GM19035 (cell line): ENCODE data around the gene SLC25A52.
"Not testable (repeated sequence)": the region's sequence is repeated elsewhere in the genome, so short reads cannot be mapped to it uniquely, and the experiment has no call there.

Experiments used
- ATAC-seq: cut with Tn5 transposase; IDR thresholded peaks from one replicate; pipeline ENCODE4 v1.9.1; 2021; ENCODE audit not compliant: unreplicated experiment

The SLC25A52 gene, protein sequence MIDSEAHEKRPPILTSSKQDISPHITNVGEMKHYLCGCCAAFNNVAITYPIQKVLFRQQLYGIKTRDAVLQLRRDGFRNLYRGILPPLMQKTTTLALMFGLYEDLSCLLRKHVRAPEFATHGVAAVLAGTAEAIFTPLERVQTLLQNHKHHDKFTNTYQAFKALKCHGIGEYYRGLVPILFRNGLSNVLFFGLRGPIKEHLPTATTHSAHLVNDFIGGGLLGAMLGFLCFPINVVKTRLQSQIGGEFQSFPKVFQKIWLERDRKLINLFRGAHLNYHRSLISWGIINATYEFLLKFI

GRCh38 chr18:31760695-31761094 is at the start of gene SLC25A52:
TSS of gene SLC25A52 (minus strand) at chr18:31760880. CDS start at chr18:31760661, 219 bp downstream.
- ATAC-seq, result no peak

- ATAC-seq, result not testable (repeated sequence)
These were observed 48.4 kb upstream of the SLC25A52 start for GRCh38 chr18:31809049-31809448.

DNA sequence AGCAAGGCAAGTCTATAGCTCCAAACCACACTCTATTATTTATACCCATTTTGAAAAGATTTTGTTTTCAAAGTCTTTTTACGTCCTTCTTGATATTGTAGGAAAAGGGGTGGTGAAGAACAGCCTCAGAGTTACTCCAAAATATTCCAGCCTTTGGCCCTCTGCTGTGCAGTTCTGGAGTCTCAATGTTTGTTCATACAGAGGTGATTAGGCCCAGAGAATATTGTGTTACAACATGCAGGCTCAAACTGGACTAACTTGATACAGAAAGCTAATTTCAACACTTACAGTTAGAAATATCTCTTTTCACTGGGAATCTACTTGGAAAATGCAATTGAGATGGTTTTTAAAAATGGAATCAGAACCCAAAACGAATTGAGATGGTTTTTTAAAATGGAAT is 40.4 kb upstream of the SLC25A52 start:
- ATAC-seq, result no peak

DNA sequence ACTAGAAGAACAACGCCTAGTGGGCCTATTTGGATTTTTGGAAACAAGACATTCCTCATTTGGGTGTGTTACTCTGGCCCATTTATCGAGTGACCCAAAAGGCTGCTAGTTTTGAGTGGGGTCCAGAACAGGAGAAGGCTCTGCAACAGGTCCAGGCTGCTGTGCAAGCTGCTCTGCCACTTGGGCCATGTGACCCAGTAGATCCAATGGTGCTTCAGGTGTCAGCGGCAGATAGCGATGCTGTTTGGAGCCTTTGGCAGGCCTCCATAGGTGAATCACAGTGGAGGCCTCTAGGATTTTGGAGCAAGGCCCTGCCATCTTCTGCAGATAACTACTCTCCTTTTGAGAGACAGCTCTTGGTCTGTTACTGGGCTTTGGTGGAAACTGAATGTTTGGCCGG is 38.6 kb upstream of the SLC25A52 start:
- ATAC-seq, result not testable (repeated sequence)

DNA sequence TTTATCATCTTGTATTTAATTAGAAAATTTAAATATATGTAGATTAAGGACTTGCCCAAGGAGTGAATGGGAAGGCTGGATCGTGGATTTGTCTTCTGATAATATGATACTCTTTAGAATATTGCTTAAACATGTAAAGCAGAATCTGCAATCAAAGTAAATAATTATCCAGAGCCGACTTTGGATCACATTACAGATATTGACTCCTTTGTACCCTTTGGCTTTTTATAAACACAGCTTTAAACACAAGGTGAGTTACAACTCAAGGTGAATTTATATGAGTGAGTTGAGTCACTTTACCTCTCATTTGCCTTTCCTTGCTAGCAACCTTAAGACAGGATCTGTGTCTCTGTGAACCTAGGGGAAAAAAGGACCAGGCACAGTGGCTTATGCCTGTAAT is 37.7 kb upstream of the SLC25A52 start:
- ATAC-seq, result no peak

DNA sequence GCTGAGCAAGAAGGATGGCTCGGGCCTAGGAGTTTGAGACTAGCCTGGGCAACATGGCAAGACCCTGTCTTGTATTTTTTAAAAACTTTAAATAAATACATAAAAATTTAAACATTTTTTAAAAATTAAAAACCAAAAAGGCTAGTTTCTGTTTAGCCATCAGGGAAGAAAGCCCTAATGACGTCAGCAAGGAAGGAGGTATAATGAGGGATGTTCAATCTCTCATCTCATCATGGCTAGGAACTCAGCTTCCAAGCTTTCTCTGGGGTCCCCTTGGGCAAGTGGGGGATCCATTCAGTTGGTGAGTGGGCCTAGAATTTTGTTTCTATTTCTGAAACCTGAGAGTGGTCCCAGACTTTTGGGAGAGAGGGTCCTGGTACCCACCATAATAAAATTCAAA is 35.1 kb upstream of the SLC25A52 start:
- ATAC-seq, result no peak

DNA sequence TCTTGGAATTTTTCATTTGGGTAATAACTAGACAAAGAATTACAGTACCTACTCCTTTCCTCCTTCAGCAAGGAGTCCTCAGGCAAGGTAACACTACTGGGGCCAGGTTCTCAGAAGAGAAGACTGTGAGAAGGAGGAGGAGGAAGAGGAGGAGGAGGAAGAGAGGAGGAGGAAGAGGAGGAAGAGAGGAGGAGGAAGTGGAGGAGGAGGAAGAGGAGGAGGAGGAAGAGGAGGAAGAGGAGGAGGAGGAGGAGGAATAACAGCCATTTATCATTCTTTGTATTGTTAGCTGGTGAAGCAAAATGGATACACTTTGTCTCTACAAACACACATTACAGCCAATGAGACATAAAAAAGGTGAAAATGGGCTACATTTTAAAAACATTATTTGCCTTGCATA is 32.9 kb upstream of the SLC25A52 start:
- no peak for ATAC-seq

DNA sequence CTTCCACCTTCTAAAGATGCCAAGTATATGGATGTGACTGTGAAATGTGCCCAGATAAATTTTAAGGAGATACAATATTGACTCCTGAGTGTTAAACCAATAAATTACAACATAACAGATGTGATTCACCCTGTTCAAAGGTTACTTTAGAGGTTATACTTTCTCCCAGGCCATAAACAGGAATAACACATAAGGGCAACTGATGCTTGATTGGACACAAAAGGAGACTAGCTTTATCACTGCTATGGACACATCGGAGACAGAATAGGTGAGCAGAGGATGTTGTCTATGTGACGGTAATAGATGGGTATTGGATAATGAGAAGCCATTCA is 31.9 kb upstream of the SLC25A52 start:
- no peak for ATAC-seq

DNA sequence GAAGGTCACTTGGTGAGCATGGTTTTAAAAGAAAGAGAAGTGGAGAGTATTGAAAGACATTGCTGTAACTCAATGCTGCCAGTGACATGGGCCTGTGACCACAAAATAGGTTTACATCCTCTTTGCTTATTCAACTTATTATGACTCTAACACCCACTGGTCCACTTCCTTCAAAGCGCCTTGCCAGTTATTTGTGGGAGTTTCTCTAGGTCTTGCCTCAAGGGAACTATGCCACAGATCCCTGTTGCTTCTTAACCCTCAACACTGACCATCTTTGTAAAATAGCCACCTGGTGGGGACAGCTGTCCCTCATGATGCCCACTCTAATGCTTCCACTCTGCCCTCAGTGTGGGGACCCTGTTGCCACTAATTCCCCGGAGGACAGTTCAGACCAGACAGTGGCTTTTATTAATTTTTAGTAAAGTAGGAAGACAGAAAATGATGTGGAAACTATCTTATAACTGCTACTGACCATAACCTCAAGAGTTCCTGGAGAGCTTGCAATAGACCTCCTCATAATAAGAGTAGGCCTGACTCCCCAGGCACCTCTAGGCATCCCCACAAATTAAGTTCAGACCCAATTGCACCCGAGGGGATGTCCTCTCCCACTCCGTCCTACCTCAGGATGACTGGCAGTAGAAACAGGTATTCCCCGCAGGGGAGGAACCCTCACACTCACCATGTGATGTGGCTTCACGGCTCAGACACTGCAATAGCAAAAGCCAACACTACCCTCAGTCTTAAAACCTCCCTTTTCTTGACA is 31.3 kb upstream of the SLC25A52 start:
- ATAC-seq, result peak; percentile 97

DNA sequence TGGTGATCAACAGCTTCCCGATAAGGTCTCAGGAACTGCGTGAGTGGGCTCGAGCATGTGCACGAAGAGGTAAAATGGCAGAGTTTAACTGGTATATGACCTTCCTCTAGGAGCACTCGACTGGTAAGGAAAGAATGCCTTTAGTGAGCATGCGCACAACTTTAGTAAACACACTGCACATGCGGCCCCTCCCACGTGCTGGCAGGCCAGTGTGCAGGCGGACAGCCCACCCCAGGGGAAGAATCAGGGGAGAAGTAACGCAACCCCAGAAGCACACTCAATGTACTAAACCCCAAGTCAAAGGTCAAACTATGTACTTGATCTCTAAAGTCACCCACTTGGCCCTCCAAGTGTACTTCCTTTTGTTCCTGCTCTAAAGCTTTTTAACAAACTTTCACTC is 28.7 kb upstream of the SLC25A52 start:
- no peak for ATAC-seq

DNA sequence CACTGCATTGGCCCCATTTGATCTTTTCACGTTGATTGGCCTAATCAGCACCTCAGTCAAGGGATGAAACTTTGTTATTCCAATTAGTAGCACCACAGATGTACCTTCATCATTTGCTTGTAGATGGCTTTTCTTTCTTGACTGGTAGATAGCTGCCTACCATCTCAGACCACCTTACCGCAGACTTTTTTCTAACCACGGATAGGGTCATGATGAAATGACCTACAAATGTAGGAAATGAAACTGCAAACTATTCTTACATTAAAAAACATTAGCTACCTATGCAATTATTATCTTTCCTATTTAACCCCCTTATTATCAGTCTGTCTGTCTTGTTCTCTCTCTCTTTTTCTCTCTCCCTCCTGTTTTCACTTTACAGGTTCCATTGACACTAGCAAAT is 22.4 kb upstream of the SLC25A52 start:
- no peak for ATAC-seq

- no peak for ATAC-seq
These were observed 17.8 kb upstream of the SLC25A52 start for GRCh38 chr18:31778391-31778950.

- no peak for ATAC-seq
These were observed 15.4 kb upstream of the SLC25A52 start for GRCh38 chr18:31776093-31776492.

- no peak for ATAC-seq
These were observed 14.3 kb upstream of the SLC25A52 start for GRCh38 chr18:31774962-31775361.

DNA sequence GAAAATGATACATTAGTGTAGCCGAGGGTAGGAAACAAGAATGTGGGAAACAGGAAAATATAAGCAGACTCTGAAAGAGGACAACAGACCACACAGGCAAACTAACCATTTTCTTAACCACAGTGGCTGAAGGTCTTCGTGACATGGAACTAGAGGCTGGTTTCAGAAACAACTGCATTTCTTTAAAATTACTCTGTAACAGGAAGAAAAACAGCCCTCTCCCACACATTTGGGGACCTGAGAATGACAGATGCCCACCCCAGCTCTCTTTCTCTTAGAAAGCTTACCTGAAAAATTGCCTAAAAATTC is 13.8 kb upstream of the SLC25A52 start:
- peak; percentile 78 for ATAC-seq

GRCh38 chr18:31773774-31774476 is 13.2 kb upstream of the SLC25A52 start:
- peak; percentile 44 for ATAC-seq

DNA sequence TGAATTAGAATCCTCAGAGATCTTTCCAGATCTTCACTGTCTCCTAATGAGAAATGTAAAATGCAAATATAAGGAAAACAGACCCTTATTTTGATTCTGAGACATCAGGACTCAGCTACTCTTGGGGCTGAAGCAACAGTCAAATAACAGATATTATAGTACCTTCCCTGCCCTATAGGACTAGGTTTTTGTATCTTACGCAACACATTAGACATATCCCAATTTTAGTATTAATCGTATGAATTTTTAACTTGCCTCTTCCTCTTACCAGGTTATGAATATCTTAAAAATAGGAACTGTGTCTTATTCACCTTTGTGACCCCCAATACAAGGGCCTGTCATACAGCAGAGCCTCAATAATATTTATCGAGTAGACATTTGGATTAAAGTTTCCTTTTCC is 12.0 kb upstream of the SLC25A52 start:
- ATAC-seq, result no peak

- no peak for ATAC-seq
These were observed 10.4 kb downstream of the SLC25A52 start for GRCh38 chr18:31750273-31750672.

DNA sequence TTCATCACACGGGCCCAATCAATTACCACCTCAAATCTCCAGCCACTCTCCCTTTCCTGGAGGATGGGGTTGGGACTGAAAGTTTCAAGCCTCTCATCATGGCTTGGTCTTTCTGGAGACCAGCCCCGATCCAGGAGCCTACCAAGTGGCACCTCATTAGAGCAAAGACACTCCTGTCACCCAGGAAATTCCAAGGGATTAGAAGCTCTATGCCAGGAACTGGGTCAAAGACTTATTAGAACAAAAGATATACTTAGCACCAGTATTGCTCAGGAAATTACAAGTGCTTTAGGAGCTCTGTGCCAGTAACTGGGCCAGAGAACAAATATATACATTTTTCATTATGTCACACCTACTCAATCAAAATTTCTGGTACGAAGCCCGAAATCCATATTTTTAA is 14.3 kb downstream of the SLC25A52 start:
- no peak for ATAC-seq

DNA sequence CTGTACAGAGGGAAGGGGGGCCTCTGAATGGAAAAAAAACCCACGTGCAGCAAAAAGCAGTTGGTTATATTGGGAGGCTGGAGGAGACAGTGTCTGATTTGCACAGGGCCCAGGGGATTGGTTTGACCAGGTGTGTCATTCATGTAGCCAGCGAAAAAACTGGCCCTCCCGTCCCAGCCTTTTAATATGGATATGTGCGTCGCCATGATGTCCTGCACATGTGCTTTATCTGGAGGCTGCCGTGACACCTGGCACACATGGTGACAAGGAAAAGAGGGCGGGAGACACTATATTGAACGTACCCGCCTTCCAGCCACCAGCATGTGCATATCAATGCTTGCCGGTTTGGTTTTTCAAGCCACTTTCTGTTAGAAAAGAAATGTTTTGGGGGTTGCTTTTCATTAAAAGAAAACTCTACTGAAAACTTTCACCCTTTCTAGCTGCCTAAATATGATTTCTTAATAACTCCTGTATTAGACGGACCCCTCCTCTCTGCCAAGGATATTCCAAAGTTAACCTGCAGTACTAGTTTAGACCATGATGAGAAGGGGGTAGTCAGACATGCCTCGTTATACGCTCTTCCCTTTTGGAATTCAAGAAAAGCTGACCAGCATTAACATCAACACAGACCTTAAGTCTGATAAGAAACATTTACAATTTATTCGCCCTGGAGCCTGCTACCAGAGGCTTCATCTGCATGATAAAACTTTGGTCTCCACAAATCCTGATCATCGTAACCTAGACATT is 16.2 kb downstream of the SLC25A52 start:
- ATAC-seq, result no peak

- ATAC-seq, result not testable (repeated sequence)
These were observed 17.1 kb downstream of the SLC25A52 start for GRCh38 chr18:31743600-31743999.
